ENCODE results near the gene GAD1.

GAD1 gene

DNA sequence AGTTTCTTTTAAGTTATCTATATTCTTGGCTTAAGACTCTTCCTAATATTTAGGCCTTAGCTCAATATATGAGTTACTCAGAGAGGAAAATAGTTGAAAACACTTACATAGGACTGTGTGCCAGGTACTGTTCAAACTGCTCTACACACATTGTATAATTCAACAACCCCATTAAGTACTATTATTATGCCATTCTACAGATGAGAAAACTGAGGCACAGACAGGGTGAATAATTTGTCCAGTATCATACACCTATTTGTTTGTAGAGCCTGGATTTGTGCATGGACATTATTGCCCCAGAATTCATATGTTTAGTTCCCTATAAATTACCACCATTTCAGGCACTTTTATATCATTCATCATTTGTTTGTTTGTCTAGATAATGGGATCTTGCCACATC is 17.7 kb upstream of the GAD1 start:
- Histone ChIP-seq H2AFZ (ENCODE audit: low read length, unreplicated experiment) (no peak overlapping the region), H3K4me3 (ENCODE audit: low read depth, low read length) (no peak overlapping the region), H3K4me1 (ENCODE audit: control insufficient read depth, insufficient read depth, low read length, unreplicated experiment) (no peaks in the 10 kb centered on the region), H3K27me3 (ENCODE audit: insufficient read depth, low read length) (peaks cover 70% of the 10 kb centered on the region), H3K36me3 (ENCODE audit: insufficient read depth, low read length) (no peaks in the 10 kb centered on the region), H3K27ac (ENCODE audit: low read depth, low read length) (no peak overlapping the region), H3K79me2 (ENCODE audit: control insufficient read depth, insufficient read depth, low read length, unreplicated experiment) (no peaks in the 10 kb centered on the region)

DNA sequence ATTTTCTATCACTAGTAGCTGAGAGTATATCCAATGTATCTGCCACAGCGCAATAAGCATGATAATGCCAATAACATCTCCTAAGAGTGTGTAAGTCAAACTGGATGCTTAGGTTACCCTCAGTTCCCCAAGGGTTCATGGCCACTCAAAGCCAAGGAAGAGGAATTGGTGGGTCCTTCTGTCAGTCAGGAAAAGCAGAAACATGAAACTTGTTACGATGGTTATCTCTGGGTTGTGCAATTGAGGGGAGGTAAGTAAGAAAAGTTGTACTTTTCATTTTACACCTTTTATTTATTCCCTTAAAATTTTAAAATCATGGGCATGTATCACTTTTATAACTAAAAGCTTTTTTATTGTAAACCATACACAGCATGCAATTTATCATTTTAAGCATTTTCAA is 10.1 kb upstream of the GAD1 start:
- Histone ChIP-seq H3K79me2 (ENCODE audit: control insufficient read depth, insufficient read depth, low read length, unreplicated experiment) (no peaks in the 10 kb centered on the region), H3K4me1 (ENCODE audit: control insufficient read depth, insufficient read depth, low read length, unreplicated experiment) (no peaks in the 10 kb centered on the region), H3K4me3 (ENCODE audit: low read depth, low read length) (no peak overlapping the region), H3K27me3 (ENCODE audit: insufficient read depth, low read length) (peaks cover 55% of the 10 kb centered on the region), H3K27ac (ENCODE audit: low read depth, low read length) (no peak overlapping the region), H3K36me3 (ENCODE audit: insufficient read depth, low read length) (no peaks in the 10 kb centered on the region), H2AFZ (ENCODE audit: low read length, unreplicated experiment) (no peak overlapping the region)

DNA sequence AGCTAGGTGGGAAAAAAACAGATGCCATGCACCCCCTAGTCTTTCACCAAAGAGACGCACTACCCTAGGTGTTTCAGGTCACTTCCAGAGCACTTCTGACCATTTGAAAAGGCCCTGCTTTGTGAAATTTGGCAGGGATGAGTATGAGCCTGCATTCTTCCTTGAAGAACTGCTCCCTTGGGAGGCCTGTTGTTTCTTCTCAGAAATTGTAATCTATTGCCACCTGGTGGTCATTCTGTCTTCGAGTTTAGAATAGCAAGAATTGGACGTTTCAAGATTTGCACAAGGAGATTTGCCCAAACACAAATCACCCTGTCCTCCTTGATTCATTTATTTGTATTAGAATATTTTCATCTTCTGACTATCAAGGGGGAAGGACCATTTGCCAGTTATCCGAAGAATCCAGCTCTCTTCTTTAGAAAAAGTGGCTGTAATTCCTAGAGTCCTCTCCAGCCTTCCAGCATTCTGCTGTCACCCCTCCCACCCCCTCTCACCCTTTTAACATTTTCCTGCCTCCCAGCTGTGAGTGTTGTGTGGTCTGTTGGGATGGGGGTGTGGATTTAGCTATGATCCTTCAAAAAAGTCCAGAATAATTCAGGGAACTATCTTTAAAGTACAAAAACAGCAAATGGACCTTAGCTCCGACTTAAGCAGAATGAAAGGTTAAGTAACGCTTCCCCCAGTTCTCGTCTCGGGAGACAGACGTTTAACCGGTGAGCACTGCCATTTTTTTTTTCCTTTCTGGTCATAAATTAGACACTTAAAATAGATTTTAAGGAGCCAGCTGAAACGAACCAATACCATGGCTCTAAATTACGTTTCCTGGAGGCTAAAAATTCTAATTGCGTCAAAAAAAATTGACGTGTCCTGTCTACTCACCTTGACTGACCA is 3.7 kb upstream of the GAD1 start:
- Histone ChIP-seq H3K36me3 (ENCODE audit: insufficient read depth, low read length) (no peaks in the 10 kb centered on the region), H2AFZ (ENCODE audit: low read length, unreplicated experiment) (no peak overlapping the region), H3K4me3 (ENCODE audit: low read depth, low read length) (no peak overlapping the region), H3K27me3 (ENCODE audit: insufficient read depth, low read length) (peaks cover 64% of the 10 kb centered on the region), H3K4me1 (ENCODE audit: control insufficient read depth, insufficient read depth, low read length, unreplicated experiment) (peaks cover 9% of the 10 kb centered on the region), H3K79me2 (ENCODE audit: control insufficient read depth, insufficient read depth, low read length, unreplicated experiment) (no peaks in the 10 kb centered on the region), H3K27ac (ENCODE audit: low read depth, low read length) (no peak overlapping the region)

DNA sequence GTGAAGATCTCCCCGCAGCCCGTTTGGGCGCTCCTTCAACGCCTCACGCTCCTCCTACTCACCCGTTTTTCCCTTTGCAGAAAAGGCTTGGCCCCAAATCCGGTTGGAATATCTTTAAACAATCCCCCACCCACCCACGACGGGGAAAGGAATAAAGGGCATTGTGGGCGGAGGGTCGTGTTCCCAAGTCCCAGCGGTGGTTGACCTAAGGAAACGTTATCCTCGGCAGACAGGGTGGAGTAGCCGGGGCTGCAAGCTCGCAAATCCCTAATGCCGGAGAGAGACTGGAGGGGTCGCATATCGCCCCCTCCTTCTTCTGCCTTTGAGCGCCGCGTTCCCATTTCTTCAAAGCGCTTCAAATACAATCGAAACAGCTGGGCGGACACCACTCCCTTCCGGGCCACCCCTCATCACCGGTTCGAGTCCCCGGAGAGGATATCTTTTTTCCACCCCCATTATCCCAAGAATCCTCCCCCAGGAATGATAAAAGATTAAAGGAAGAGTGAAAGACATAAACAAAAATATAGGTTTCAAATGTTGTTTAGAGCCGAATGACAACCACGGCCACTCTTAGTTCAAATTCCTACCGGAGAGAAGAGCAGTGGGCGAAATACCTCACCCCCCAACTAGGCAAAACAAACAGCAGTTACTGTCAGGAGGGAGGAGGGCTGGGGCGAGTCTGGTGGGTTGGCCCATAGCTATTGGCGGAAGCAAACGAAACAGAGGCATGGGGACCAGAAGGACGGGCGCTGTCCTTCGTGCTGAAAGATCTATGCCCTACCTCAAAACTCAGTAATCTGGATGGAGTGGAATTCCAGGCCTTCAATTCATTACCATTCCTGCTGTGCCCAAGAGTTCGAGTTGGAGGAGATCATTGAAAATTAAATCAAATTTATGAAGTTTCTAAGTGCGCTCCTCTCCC is 2.8 kb upstream of the GAD1 start:
- H3K27ac ChIP-seq (ENCODE audit: low read depth, low read length) = no peak overlapping the region
- no peak overlapping the region for H3K4me3 ChIP-seq (ENCODE audit: low read depth, low read length)
- peaks cover 72% of the 10 kb centered on the region for H3K27me3 ChIP-seq (ENCODE audit: insufficient read depth, low read length)
- no peaks in the 10 kb centered on the region for H3K79me2 ChIP-seq (ENCODE audit: control insufficient read depth, insufficient read depth, low read length, unreplicated experiment)
- peaks cover 9% of the 10 kb centered on the region for H3K4me1 ChIP-seq (ENCODE audit: control insufficient read depth, insufficient read depth, low read length, unreplicated experiment)
- H2AFZ ChIP-seq (ENCODE audit: low read length, unreplicated experiment) = no peak overlapping the region
- no peaks in the 10 kb centered on the region for H3K36me3 ChIP-seq (ENCODE audit: insufficient read depth, low read length)

DNA sequence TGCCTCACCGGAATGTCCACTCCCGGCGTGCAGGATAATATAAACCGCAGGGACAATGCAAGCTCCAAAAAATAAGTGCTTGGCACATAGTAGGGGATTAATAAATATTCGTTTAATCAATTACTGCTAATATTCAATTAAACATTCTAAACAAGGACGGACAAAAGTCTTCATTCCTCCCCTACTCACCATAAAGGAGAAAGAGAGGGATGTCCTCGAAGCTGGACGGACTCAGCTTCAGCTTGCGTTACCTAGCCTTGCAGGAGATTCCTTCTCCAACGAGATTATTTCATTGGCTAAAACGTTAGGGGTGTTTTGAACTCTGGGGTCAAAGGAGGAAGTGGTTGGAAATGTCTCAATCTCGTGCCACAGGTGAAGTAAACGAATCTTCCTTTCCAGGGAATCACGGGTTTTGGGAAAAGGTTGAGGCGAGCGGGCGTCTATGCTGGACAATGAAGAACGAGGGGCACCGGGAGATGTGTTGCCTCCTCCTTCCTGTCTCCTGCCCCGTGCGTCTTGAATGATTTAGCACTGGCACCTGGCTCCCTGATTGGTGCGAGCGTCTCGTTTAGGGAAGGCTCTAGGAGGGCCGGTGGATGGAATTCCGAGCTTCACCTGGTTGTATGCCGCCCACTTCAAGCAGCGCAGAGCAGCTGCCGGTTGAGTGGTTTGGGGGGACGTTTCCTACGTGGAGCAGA is 2.0 kb upstream of the GAD1 start:
- H3K79me2 ChIP-seq (ENCODE audit: control insufficient read depth, insufficient read depth, low read length, unreplicated experiment) = no peaks in the 10 kb centered on the region
- peaks cover 9% of the 10 kb centered on the region for H3K4me1 ChIP-seq (ENCODE audit: control insufficient read depth, insufficient read depth, low read length, unreplicated experiment)
- peaks cover 72% of the 10 kb centered on the region for H3K27me3 ChIP-seq (ENCODE audit: insufficient read depth, low read length)
- H2AFZ ChIP-seq (ENCODE audit: low read length, unreplicated experiment) = no peak overlapping the region
- no peaks in the 10 kb centered on the region for H3K36me3 ChIP-seq (ENCODE audit: insufficient read depth, low read length)
- H3K27ac ChIP-seq (ENCODE audit: low read depth, low read length) = no peak overlapping the region
- H3K4me3 ChIP-seq (ENCODE audit: low read depth, low read length) = no peak overlapping the region

DNA sequence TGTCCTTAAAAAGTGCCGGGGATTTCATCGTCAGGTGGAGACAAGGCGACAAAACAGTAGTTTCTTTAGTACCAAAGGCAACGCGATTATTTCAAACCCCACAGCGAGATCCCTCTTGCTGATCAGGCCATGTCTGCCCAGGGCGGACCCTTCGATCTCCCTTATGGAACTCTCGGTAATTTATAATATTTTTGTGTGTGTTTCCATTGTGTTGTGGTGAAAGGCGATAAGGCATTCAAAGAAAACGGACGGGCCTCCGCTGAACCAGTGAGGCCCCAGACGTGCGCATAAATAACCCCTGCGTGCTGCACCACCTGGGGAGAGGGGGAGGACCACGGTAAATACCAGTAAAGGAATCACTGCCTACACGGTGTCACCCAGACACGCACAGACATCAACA is 1.4 kb upstream of the GAD1 start:
- Histone ChIP-seq H3K27me3 (ENCODE audit: insufficient read depth, low read length) (peaks cover 76% of the 10 kb centered on the region), H2AFZ (ENCODE audit: low read length, unreplicated experiment) (no peak overlapping the region), H3K4me1 (ENCODE audit: control insufficient read depth, insufficient read depth, low read length, unreplicated experiment) (peaks cover 9% of the 10 kb centered on the region)

DNA sequence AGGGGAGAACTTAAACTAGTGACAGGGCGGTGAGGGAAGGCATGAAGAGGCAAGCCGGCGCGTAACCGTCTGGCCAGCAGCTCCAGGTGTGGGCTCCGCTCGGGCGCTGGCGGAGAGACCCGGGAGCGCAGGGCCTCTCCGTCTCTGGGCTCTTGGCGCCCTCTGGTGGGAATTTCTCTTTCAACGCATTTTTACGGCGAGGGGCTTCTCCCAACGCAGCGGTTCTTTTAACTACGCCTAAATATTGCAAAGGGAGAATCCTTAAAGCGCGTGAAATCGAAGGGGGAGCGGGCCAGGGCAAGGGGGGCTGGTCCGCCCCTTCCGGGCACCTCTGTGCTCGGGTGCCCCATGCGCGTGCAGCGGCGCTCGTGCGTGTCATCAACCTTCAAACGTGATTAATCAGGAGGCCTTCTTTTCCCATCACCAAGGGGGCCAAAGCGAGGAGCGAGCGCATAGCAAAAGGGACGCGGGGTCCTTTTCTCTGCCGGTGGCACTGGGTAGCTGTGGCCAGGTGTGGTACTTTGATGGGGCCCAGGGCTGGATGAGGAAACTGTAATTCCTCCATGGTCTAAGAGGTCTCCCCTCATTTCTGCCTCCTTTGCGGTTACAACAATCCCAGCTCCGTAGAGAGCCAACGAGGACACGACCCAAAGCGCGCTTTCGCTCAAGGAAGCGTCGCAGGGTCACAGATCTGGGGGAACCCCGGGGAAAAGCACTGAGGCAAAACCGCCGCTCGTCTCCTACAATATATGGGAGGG is 762 bp upstream of the GAD1 start:
- Histone ChIP-seq H3K79me2 (ENCODE audit: control insufficient read depth, insufficient read depth, low read length, unreplicated experiment) (no peaks in the 10 kb centered on the region), H3K27me3 (ENCODE audit: insufficient read depth, low read length) (peaks cover 80% of the 10 kb centered on the region), H3K36me3 (ENCODE audit: insufficient read depth, low read length) (no peaks in the 10 kb centered on the region), H3K4me3 (ENCODE audit: low read depth, low read length) (peak overlapping the region; percentile 74), H3K27ac (ENCODE audit: low read depth, low read length) (no peak overlapping the region), H3K4me1 (ENCODE audit: control insufficient read depth, insufficient read depth, low read length, unreplicated experiment) (peaks cover 15% of the 10 kb centered on the region), H2AFZ (ENCODE audit: low read length, unreplicated experiment) (no peak overlapping the region)

More for the DNA sequence above, 1.4 kb upstream of the GAD1 start:
- H3K36me3 ChIP-seq (ENCODE audit: insufficient read depth, low read length) = no peaks in the 10 kb centered on the region
- H3K4me3 ChIP-seq (ENCODE audit: low read depth, low read length) = no peak overlapping the region
- no peaks in the 10 kb centered on the region for H3K79me2 ChIP-seq (ENCODE audit: control insufficient read depth, insufficient read depth, low read length, unreplicated experiment)
- no peak overlapping the region for H3K27ac ChIP-seq (ENCODE audit: low read depth, low read length)

DNA sequence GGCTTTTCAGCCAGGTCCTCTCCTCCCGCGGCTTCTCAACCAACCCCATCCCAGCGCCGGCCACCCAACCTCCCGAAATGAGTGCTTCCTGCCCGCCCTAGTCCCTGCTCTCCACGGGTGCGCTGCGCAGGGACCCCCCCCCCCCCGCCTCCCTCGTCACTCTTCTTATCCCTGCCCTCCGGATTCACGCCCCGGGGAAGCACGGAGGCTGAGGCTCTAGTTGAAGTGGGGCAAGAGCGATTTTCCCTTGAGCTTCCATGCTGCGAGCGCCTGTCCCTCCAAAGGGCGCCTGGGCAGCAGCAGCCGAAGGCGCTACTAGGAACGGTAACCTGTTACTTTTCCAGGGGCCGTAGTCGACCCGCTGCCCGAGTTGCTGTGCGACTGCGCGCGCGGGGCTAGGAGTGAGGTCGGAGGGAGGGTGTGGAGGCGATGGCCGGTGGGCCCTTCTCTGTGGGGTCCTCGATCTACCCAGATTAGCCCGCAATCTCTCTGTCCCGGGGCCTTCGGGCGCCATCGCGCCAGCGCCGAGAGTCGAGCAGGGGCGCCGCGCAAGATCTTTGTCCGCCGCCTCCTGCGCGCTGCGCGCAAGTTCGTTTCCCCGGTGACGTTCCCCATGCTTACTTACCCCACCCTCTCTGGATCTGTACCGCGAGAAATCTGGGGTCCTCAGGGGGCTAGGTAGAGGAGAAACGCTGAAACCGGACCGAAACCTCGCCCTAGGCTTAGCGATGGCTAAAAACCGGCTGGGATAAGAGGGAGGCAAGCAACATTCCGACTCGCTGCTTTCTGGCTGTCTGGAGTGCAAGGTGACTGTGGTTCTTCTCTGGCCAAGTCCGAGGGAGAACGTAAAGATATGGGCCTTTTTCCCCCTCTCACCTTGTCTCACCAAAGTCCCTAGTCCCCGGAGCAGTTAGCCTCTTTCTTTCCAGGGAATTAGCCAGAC is 677 bp downstream of the GAD1 start:
- no peaks in the 10 kb centered on the region for H3K36me3 ChIP-seq (ENCODE audit: insufficient read depth, low read length)
- no peak overlapping the region for H3K27ac ChIP-seq (ENCODE audit: low read depth, low read length)
- no peaks in the 10 kb centered on the region for H3K79me2 ChIP-seq (ENCODE audit: control insufficient read depth, insufficient read depth, low read length, unreplicated experiment)
- peaks cover 26% of the 10 kb centered on the region for H3K4me1 ChIP-seq (ENCODE audit: control insufficient read depth, insufficient read depth, low read length, unreplicated experiment)
- H3K27me3 ChIP-seq (ENCODE audit: insufficient read depth, low read length) = peaks cover 91% of the 10 kb centered on the region
- peak overlapping the region; percentile 34 for H2AFZ ChIP-seq (ENCODE audit: low read length, unreplicated experiment)
- H3K4me3 ChIP-seq (ENCODE audit: low read depth, low read length) = peak overlapping the region; percentile 74

DNA sequence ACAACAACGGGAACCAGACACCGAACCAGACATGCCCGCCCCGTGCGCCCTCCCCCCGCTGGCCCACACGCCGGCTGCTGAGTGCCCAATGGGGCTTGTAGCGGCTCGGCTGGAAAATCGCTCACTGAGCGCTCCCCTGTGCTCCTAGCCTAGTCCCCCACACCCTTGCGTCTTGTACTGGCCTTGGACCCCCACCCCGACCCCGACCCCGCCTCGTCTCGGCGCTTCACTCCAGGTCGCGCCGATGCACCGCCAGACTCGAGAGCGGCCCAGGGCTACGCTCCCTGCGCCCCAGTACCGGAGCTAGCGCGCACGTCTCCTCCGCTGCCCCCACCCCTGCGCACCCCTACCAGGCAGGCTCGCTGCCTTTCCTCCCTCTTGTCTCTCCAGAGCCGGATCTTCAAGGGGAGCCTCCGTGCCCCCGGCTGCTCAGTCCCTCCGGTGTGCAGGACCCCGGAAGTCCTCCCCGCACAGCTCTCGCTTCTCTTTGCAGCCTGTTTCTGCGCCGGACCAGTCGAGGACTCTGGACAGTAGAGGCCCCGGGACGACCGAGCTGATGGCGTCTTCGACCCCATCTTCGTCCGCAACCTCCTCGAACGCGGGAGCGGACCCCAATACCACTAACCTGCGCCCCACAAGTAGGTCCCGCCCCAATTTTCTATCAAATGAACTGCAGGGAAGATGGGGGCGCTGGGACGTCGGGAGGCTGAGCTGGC is 1.5 kb downstream of the GAD1 start:
- Histone ChIP-seq H3K27ac (ENCODE audit: low read depth, low read length) (no peak overlapping the region), H3K36me3 (ENCODE audit: insufficient read depth, low read length) (no peaks in the 10 kb centered on the region), H3K4me1 (ENCODE audit: control insufficient read depth, insufficient read depth, low read length, unreplicated experiment) (peaks cover 33% of the 10 kb centered on the region), H3K4me3 (ENCODE audit: low read depth, low read length) (peak overlapping the region; percentile 74), H3K79me2 (ENCODE audit: control insufficient read depth, insufficient read depth, low read length, unreplicated experiment) (no peaks in the 10 kb centered on the region), H2AFZ (ENCODE audit: low read length, unreplicated experiment) (no peak overlapping the region), H3K27me3 (ENCODE audit: insufficient read depth, low read length) (peaks cover 96% of the 10 kb centered on the region)
